Spleen (tissue), 7 donors: ENCODE measurements around the gene ATP10A.

Source experiments
- CTCF ChIP-seq, 11 experiments: fragments of 200-600 bp in 7 of 11; fragments of 450-650 bp in 4 of 11; sonication (generic) in 4 of 11; IDR thresholded peaks in 8 of 11; conservative IDR thresholded peaks in 3 of 11; 1 replicate in 7 of 11; 2 replicates in 4 of 11; pipeline versions ENCODE4 v1.4.0 to v1.8.0; 2016 to 2021; ENCODE audit warnings: antibody characterized with exemption in 11 of 11, inconsistent platforms in 4 of 11, mild to moderate bottlenecking in 1 of 11
- POLR2AphosphoS5 ChIP-seq, 3 donors: sonication (generic); formaldehyde crosslinking; IDR thresholded peaks; one replicate each; pipeline ENCODE4 v1.5.1; 2017; ENCODE audit warnings: antibody characterized with exemption in 3 of 3
- donor health status: DM: no; HTN: no; CAD: no; lungs with moderate emphysema.
- donor health status: DM: no; HTN: no; CAD: no.
- donor health status: DM: no; HTN: no; CAD: no.

- TF ChIP-seq CTCF (IDR thresholded peaks at IDR 0.05 in 8 of 11, conservative IDR thresholded peaks at IDR 0.05 in 3 of 11), result no peak
- no peak for TF ChIP-seq POLR2AphosphoS5 (IDR thresholded peaks at IDR 0.05)
Observed at GRCh38 chr15:25894371-25894902, 31.3 kb upstream of the ATP10A start.
